ENCODE results near the gene INPP4B.

DNA sequence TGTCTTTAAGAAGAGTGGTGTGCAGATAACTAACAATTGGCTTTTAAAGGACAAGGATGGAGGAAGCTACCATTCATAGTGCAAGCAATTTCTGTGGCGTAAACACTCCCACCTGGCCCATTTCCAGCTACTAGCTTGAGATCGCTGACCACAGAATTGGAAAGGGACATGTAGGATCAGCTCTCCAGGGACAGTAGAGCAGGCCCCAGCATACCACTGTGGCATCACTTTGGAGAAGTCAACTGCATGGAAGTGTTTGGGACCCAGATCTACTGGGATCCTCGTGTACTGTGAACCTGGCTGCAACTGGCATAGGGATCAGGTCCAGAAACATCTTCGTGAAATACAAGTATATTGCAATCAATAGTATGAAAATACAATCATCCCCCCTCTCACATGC, 515.0 kb downstream of the INPP4B start:
- TF ChIP-seq, protein P1, sequence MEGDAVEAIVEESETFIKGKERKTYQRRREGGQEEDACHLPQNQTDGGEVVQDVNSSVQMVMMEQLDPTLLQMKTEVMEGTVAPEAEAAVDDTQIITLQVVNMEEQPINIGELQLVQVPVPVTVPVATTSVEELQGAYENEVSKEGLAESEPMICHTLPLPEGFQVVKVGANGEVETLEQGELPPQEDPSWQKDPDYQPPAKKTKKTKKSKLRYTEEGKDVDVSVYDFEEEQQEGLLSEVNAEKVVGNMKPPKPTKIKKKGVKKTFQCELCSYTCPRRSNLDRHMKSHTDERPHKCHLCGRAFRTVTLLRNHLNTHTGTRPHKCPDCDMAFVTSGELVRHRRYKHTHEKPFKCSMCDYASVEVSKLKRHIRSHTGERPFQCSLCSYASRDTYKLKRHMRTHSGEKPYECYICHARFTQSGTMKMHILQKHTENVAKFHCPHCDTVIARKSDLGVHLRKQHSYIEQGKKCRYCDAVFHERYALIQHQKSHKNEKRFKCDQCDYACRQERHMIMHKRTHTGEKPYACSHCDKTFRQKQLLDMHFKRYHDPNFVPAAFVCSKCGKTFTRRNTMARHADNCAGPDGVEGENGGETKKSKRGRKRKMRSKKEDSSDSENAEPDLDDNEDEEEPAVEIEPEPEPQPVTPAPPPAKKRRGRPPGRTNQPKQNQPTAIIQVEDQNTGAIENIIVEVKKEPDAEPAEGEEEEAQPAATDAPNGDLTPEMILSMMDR (IDR thresholded peaks at IDR 0.05; ENCODE audit: low read depth, low read length) = no peak
- TF ChIP-seq, protein P2, sequence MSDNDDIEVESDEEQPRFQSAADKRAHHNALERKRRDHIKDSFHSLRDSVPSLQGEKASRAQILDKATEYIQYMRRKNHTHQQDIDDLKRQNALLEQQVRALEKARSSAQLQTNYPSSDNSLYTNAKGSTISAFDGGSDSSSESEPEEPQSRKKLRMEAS (IDR thresholded peaks at IDR 0.05; ENCODE audit: low read depth, low read length) = no peak
- no peak for TF ChIP-seq POLR2A (IDR thresholded peaks at IDR 0.05; ENCODE audit: extremely low read depth, insufficient read length)
- TF ChIP-seq MYC (IDR thresholded peaks at IDR 0.05; ENCODE audit: low read depth, low read length) = no peak

Measured in NB4 (cell line).